H1 (cell line): ENCODE data around the gene NHS. TPM values are rescaled to one million over a fixed set of nuclear protein-coding genes. Genes with fewer than 3 reads are reported as not detected.

Source experiments
- CHD7 ChIP-seq: fragments of 300-600 bp; sonication (generic); IDR thresholded peaks from 2 replicates; pipeline ENCODE4 v1.7.1; 2012; ENCODE audit warnings: low read length, moderate library complexity, mild to moderate bottlenecking, inconsistent platforms; ENCODE audit not compliant: insufficient replicate concordance
- GTF2F1 ChIP-seq: IDR thresholded peaks from 2 replicates; pipeline ENCODE4 v1.6.1; 2012; ENCODE audit warnings: low read depth, low read length, improper control_type of control experiment, borderline replicate concordance
- POLR2A ChIP-seq, 2 experiments: IDR thresholded peaks; 1 replicate in 1 of 2; 2 replicates in 1 of 2; pipeline ENCODE4 v1.6.1; 2011; ENCODE audit warnings: low read depth in 2 of 2, low read length in 2 of 2, mild to moderate bottlenecking in 2 of 2; ENCODE audit errors: control extremely low read depth in 1 of 2
- polyA plus RNA-seq, 7 experiments: library from polyadenylated mRNA; depleted of rRNA in 3 of 7; stranded (reverse) in 5 of 7; unstranded in 2 of 7; fragments of >200 nt in 5 of 7; fragments of 200-250 nt in 2 of 7; gene quantifications; 1 replicate in 5 of 7; 2 replicates in 1 of 7; 4 replicates in 1 of 7; pipeline versions ENCODE4 v1.2.1 to v1.2.3, GENCODE V29; 2011 to 2013; ENCODE audit warnings: missing spikeins in 2 of 7, mixed read lengths in 2 of 7
- total RNA-seq: library from RNA; stranded (reverse); fragmentation: NEBNext Ultra II Directional; extraction: Animal tissue kit (Norgen Biotek cat#: 25700); gene quantifications from 2 replicates; pipeline ENCODE4 v1.2.1, GENCODE V29; 2021

Gene NHS
- total and polyA plus RNA-seq, 2 of the 8 experiments (the other 6 are each of a cell fraction or from before 2014, with no cell fraction given), result 2.2 to 6.7 TPM

- no peak for TF ChIP-seq CHD7
- TF ChIP-seq GTF2F1, result no peak
- TF ChIP-seq POLR2A (IDR thresholded peaks at IDR 0.05; ENCODE audit: control extremely low read depth in 1 of 2, low read depth in 2 of 2, low read length in 2 of 2), result no peak
These were observed 169.8 kb downstream of the NHS start (continued) for GRCh38 chrX:17544821-17545220.
